GM12878 (cell line): ENCODE data around the gene TNF. TPM values are rescaled to one million over a fixed set of nuclear protein-coding genes. Genes with fewer than 3 reads are reported as not detected.

Source experiments
- ATAC-seq: fragments of 200-7000 bp; cut with Tn5 transposase; 3 replicates; pipeline ENCODE4 v1.9.1; 2020; ENCODE audit warnings: mild to moderate bottlenecking, moderate library complexity
- BruUV-seq: library from RNA; stranded (reverse); fragments of 400-500 nt; replicated peaks from 2 replicates; lab custom pipeline; 2021; lab: Mats Ljungman, UMichigan
- CTCF ChIA-PET: fragments of 300-600 bp; sonication (Branson Sonifier 250); formaldehyde crosslinking; extraction: SDS; loops from one replicate; lab custom pipeline; 2021; ENCODE audit warnings: inconsistent platforms; lab: Yijun Ruan, JAX
- POLR2A ChIA-PET: fragments of 350-600 bp; formaldehyde crosslinking; extraction: SDS; loops from one replicate; lab custom pipeline; 2021; ENCODE audit warnings: inconsistent platforms; lab: Charles Lee
- RAD21 ChIA-PET: fragments of 300-600 bp; sonication (Branson Sonifier 250); formaldehyde crosslinking; loops from one replicate; lab custom pipeline; 2023; ENCODE audit warnings: antibody characterized with exemption; ENCODE audit not compliant: unreplicated experiment; lab: Charles Lee
- SMC1A ChIA-PET: fragments of 300-600 bp; sonication (Branson Sonifier 250); formaldehyde crosslinking; loops from one replicate; lab custom pipeline; 2023; ENCODE audit not compliant: unreplicated experiment, uncharacterized antibody; lab: Charles Lee
- DNase-seq: peaks from one replicate; pipeline ENCODE4 v3.0.0-alpha.2; 2011; ENCODE audit warnings: low read depth, low spot score
- FAIRE-seq: peaks from 3 replicates; lab custom pipeline; 2011; peaks lifted over from hg19 to GRCh38; lab: Jason Lieb, UNC
- H2AFZ ChIP-seq: 2 replicates; pipeline ENCODE4 v1.6.0; 2011; ENCODE audit warnings: low read depth, low read length, control low read depth; ENCODE audit not compliant: control insufficient read depth
- H3K27ac ChIP-seq: 2 replicates; pipeline ENCODE4 v1.5.1; 2011; ENCODE audit warnings: control low read depth; ENCODE audit not compliant: control insufficient read depth, insufficient read depth
- H3K27me3 ChIP-seq, 2 experiments: replicated peaks in 1 of 2; 2 replicates each; pipeline versions ENCODE4 v1.6.0 to v1.6.1; 2011; ENCODE audit warnings: low read length in 1 of 2; ENCODE audit not compliant: control insufficient read depth in 2 of 2, insufficient read depth in 2 of 2
- H3K36me3 ChIP-seq, 2 experiments: 2 replicates each; pipeline ENCODE4 v1.5.1; 2011; ENCODE audit warnings: low read length in 1 of 2; ENCODE audit not compliant: control insufficient read depth in 2 of 2, insufficient read depth in 2 of 2
- H3K4me1 ChIP-seq: 2 replicates; pipeline ENCODE4 v1.6.1; 2011; ENCODE audit warnings: mild to moderate bottlenecking, low read length, moderate library complexity, mixed read lengths; ENCODE audit not compliant: control insufficient read depth, insufficient read depth
- H3K4me2 ChIP-seq: 2 replicates; pipeline ENCODE4 v1.6.0; 2011; ENCODE audit warnings: control low read depth; ENCODE audit not compliant: control insufficient read depth, insufficient read depth
- H3K4me3 ChIP-seq: fragments of 200-600 bp; sonication (generic); 2 replicates; pipeline ENCODE4 v1.5.1; 2016
- H3K79me2 ChIP-seq: 2 replicates; pipeline ENCODE4 v1.6.0; 2011; ENCODE audit warnings: low read length; ENCODE audit not compliant: control insufficient read depth, insufficient read depth
- H3K9ac ChIP-seq: 2 replicates; pipeline ENCODE4 v1.8.0; 2011; ENCODE audit warnings: low read length, control low read depth, mixed read lengths; ENCODE audit not compliant: control insufficient read depth, insufficient read depth
- H3K9me3 ChIP-seq: replicated peaks from 3 replicates; pipeline ENCODE4 v1.5.1; 2011; ENCODE audit warnings: mild to moderate bottlenecking, low read length; ENCODE audit not compliant: control insufficient read depth, insufficient read depth
- H4K20me1 ChIP-seq: 2 replicates; pipeline ENCODE4 v1.6.0; 2011; ENCODE audit not compliant: control insufficient read depth, insufficient read depth
- DPF2 ChIP-seq: fragments of 450-650 bp; IDR thresholded peaks from 2 replicates; pipeline ENCODE4 v1.6.1; 2017; ENCODE audit warnings: mild to moderate bottlenecking
- KLF5 ChIP-seq: fragments of 450-650 bp; IDR thresholded peaks from 2 replicates; pipeline ENCODE4 v1.6.1; 2014; ENCODE audit warnings: mild to moderate bottlenecking; ENCODE audit not compliant: partially characterized antibody
- NR2C1 ChIP-seq: fragments of 450-650 bp; IDR thresholded peaks from 2 replicates; pipeline ENCODE4 v1.6.1; 2017; ENCODE audit warnings: antibody characterized with exemption, mild to moderate bottlenecking, moderate library complexity
- POLR2AphosphoS5 ChIP-seq: IDR thresholded peaks from 2 replicates; pipeline ENCODE4 v1.6.1; 2011; ENCODE audit warnings: mild to moderate bottlenecking, low read length, inconsistent platforms
- SIN3A ChIP-seq: IDR thresholded peaks from 2 replicates; pipeline ENCODE4 v1.6.1; 2012; ENCODE audit warnings: low read depth, low read length, improper control_type of control experiment
- WGBS: methylation state at CpG from one replicate; pipeline ENCODE4 v1.1.6; 2016; ENCODE audit warnings: low lambda C conversion rate; ENCODE audit not compliant: insufficient replicate concordance, insufficient coverage; ENCODE audit errors: missing lambda C conversion rate; 5-methylcytosine and 5-hydroxymethylcytosine counted together
- in situ Hi-C: fragments of 300-500 bp; cut with MboI; formaldehyde crosslinking; loops from 9 replicates; pipeline ENCODE4 v1.14.3; 2018; ENCODE audit warnings: mixed read lengths
- intact Hi-C: fragments of 100-400 bp; cut with micrococcal nuclease; formaldehyde crosslinking; loops from one replicate; pipeline ENCODE4 v1.14.2; 2022; ENCODE audit not compliant: unreplicated experiment
- polyA plus RNA-seq, 11 experiments: library from polyadenylated mRNA; depleted of rRNA in 4 of 11; unstranded in 6 of 11; stranded (reverse) in 5 of 11; fragments of >200 nt; fragmentation: Nextera tagmentation in 4 of 11; fragmentation: Illumina TruSeq in 1 of 11; extraction: Ambion mirVana in 4 of 11; extraction: Trizol in 1 of 11; gene quantifications; 1 replicate in 1 of 11; 2 replicates in 10 of 11; pipeline versions ENCODE4 v1.2.1 to v1.2.3, GENCODE V29; 2011 to 2016; ENCODE audit warnings: inconsistent platforms in 2 of 11, missing spikeins in 2 of 11, low read depth in 1 of 11
- total RNA-seq, 4 experiments: library from RNA; depleted of rRNA in 3 of 4; stranded (reverse); fragments of >200 nt in 3 of 4; fragmentation: Illumina TruSeq in 1 of 4; extraction: Trizol in 1 of 4; gene quantifications; 2 replicates each; pipeline versions ENCODE4 v1.2.1 to v1.2.3, GENCODE V29; 2013 to 2021
- TF ChIP-seq, protein P1 (sequence below): fragments of 450-650 bp; IDR thresholded peaks from 2 replicates; pipeline ENCODE4 v1.6.1; 2016; ENCODE audit warnings: mild to moderate bottlenecking, moderate library complexity, borderline replicate concordance
- TF ChIP-seq, protein P2 (sequence below): IDR thresholded peaks from 2 replicates; pipeline ENCODE4 v1.6.1; 2012; ENCODE audit warnings: low read depth, low read length, improper control_type of control experiment
- TF ChIP-seq, protein P3 (sequence below): fragments of 450-650 bp; IDR thresholded peaks from 2 replicates; pipeline ENCODE4 v1.6.1; 2017; ENCODE audit warnings: mild to moderate bottlenecking
- TF ChIP-seq, protein P4 (sequence below): IDR thresholded peaks from 2 replicates; pipeline ENCODE4 v1.6.1; 2011; ENCODE audit warnings: borderline replicate concordance, low read depth, mild to moderate bottlenecking, moderate library complexity, low read length; ENCODE audit not compliant: insufficient read depth, poor library complexity, severe bottlenecking

Gene TNF
- total and polyA plus RNA-seq, 10 of the 15 experiments (the other 5 are each of a cell fraction or from before 2014, with no cell fraction given): 18.0 to 94.8 (median 61.9) TPM

DNA sequence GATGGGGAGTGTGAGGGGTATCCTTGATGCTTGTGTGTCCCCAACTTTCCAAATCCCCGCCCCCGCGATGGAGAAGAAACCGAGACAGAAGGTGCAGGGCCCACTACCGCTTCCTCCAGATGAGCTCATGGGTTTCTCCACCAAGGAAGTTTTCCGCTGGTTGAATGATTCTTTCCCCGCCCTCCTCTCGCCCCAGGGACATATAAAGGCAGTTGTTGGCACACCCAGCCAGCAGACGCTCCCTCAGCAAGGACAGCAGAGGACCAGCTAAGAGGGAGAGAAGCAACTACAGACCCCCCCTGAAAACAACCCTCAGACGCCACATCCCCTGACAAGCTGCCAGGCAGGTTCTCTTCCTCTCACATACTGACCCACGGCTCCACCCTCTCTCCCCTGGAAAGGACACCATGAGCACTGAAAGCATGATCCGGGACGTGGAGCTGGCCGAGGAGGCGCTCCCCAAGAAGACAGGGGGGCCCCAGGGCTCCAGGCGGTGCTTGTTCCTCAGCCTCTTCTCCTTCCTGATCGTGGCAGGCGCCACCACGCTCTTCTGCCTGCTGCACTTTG is at the start of gene TNF (continued):
- TF ChIP-seq, protein P1, sequence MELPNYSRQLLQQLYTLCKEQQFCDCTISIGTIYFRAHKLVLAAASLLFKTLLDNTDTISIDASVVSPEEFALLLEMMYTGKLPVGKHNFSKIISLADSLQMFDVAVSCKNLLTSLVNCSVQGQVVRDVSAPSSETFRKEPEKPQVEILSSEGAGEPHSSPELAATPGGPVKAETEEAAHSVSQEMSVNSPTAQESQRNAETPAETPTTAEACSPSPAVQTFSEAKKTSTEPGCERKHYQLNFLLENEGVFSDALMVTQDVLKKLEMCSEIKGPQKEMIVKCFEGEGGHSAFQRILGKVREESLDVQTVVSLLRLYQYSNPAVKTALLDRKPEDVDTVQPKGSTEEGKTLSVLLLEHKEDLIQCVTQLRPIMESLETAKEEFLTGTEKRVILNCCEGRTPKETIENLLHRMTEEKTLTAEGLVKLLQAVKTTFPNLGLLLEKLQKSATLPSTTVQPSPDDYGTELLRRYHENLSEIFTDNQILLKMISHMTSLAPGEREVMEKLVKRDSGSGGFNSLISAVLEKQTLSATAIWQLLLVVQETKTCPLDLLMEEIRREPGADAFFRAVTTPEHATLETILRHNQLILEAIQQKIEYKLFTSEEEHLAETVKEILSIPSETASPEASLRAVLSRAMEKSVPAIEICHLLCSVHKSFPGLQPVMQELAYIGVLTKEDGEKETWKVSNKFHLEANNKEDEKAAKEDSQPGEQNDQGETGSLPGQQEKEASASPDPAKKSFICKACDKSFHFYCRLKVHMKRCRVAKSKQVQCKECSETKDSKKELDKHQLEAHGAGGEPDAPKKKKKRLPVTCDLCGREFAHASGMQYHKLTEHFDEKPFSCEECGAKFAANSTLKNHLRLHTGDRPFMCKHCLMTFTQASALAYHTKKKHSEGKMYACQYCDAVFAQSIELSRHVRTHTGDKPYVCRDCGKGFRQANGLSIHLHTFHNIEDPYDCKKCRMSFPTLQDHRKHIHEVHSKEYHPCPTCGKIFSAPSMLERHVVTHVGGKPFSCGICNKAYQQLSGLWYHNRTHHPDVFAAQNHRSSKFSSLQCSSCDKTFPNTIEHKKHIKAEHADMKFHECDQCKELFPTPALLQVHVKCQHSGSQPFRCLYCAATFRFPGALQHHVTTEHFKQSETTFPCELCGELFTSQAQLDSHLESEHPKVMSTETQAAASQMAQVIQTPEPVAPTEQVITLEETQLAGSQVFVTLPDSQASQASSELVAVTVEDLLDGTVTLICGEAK: no peak

DNA sequence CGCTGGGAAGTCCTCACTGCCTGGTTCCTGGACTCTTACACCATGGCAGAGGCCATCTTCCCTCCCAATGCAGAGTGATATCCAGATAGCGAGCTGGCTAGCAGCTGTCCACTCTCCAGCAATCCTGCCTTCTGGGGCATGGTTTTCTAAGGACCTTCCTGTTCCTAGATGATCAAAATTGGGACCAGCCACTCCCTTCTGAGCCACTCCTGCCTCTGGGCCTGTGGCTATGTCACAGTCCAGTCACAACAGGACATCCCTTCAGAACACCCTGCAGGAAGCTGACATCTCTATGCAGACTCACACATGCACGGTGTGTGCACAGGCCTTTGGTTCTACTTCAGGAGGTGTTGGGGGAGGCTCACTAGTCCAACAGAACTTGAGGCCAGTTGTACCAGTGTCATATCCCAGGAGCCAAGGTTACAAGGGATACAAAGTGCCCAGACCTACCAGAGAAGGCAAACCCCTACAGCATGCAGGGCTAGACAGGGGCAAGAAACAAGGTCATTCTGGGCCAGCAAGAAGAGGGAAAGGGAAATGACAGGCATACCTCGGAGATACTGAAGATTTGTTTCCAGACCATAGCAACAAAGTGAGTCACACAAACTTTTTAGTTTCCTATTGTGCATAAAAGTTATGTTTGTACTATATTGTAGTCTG is 49.3 kb upstream of the TNF start:
- FAIRE-seq (no peak), ATAC-seq (no peak), DNase-seq (no peak)
- Histone ChIP-seq H3K36me3 (peaks cover 0 to 7% of the 10 kb centered on the region in 2 experiments; a peak in 3 of 4 replicates), H3K9ac (no peak overlapping the region), H3K27me3 (no peaks in the 10 kb centered on the region), H3K4me2 (no peak overlapping the region), H4K20me1 (no peaks in the 10 kb centered on the region), H3K4me3 (no peak overlapping the region), H3K27ac (no peak overlapping the region), H3K4me1 (no peaks in the 10 kb centered on the region), H2AFZ (no peak overlapping the region), H3K79me2 (no peaks in the 10 kb centered on the region), H3K9me3 (no peaks in the 10 kb centered on the region)
- intact Hi-C loops: no loop called here
- BruUV-seq: no TSS peak
- TF ChIP-seq NR2C1 (no peak), SIN3A (no peak), POLR2AphosphoS5 (no peak), DPF2 (no peak), KLF5 (no peak)
- TF ChIP-seq, protein P2, sequence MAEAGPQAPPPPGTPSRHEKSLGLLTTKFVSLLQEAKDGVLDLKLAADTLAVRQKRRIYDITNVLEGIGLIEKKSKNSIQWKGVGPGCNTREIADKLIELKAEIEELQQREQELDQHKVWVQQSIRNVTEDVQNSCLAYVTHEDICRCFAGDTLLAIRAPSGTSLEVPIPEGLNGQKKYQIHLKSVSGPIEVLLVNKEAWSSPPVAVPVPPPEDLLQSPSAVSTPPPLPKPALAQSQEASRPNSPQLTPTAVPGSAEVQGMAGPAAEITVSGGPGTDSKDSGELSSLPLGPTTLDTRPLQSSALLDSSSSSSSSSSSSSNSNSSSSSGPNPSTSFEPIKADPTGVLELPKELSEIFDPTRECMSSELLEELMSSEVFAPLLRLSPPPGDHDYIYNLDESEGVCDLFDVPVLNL: no peak
- TF ChIP-seq, protein P3, sequence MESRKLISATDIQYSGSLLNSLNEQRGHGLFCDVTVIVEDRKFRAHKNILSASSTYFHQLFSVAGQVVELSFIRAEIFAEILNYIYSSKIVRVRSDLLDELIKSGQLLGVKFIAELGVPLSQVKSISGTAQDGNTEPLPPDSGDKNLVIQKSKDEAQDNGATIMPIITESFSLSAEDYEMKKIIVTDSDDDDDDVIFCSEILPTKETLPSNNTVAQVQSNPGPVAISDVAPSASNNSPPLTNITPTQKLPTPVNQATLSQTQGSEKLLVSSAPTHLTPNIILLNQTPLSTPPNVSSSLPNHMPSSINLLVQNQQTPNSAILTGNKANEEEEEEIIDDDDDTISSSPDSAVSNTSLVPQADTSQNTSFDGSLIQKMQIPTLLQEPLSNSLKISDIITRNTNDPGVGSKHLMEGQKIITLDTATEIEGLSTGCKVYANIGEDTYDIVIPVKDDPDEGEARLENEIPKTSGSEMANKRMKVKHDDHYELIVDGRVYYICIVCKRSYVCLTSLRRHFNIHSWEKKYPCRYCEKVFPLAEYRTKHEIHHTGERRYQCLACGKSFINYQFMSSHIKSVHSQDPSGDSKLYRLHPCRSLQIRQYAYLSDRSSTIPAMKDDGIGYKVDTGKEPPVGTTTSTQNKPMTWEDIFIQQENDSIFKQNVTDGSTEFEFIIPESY: no peak
- TF ChIP-seq, protein P4, sequence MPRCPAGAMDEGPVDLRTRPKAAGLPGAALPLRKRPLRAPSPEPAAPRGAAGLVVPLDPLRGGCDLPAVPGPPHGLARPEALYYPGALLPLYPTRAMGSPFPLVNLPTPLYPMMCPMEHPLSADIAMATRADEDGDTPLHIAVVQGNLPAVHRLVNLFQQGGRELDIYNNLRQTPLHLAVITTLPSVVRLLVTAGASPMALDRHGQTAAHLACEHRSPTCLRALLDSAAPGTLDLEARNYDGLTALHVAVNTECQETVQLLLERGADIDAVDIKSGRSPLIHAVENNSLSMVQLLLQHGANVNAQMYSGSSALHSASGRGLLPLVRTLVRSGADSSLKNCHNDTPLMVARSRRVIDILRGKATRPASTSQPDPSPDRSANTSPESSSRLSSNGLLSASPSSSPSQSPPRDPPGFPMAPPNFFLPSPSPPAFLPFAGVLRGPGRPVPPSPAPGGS: no peak
- in situ Hi-C loops: no loop called here
- CTCF ChIA-PET: no interaction called here
- SMC1A ChIA-PET: no interaction called here
- RAD21 ChIA-PET: no interaction called here
- WGBS: 64% methylated on average over 4 of the region's 4 CpGs
- POLR2A ChIA-PET: interaction anchor here (0.5 to 1.3 kb wide), 3 partner anchors 9 to 191 kb away, joined by 3 to 5 read pairs (median 4); no protein-coding TSS in a partner anchor
